Measurements from ENCODE around the gene STX16.

STX16 gene

DNA sequence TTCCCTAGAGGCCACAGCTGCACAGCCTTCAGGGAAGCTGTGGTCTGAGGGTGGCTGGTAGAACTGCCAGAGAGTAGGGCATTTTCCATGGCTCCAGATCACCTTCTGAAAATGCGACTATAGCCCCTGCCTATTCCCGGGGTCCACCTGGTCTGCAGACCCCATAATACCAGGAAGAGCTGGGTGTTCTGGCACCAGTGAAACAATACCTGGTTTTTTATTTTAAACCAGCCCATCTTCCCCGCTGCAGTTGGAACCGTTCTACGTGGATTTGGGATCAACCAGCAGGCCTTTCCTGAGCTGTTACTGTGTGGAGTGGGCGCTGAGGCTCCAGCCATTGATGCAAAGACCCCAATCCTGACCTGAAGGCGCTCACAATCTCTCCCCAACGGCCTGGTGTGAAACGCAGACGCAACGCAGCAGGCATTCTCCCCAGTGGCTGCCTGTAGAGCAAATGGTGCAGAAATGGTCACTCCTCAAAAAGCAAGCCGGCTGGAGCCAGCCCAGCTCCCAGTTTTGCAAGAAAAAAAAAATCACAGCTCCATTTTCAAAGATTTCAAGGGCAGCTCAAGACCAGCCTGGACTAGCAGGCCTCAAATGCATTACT, 52.8 kb downstream of the STX16 start:
- Histone ChIP-seq H3K9me3 (ENCODE audit: control insufficient read depth in 1 of 2, low read length in 2 of 2) (no peaks in the 10 kb centered on the region), H3K4me1 (ENCODE audit: control insufficient read depth in 1 of 2, insufficient read depth in 2 of 2, low read length in 2 of 2) (peaks cover 0 to 4% of the 10 kb centered on the region in 2 donors), H3K36me3 (ENCODE audit: control insufficient read depth in 1 of 2, insufficient read depth in 2 of 2, low read length in 2 of 2) (peaks cover 29 to 71% of the 10 kb centered on the region in 2 donors), H3K27me3 (ENCODE audit: low read depth, low read length) (no peaks in the 10 kb centered on the region), H3K4me3 (ENCODE audit: low read depth in 1 of 2, low read length in 2 of 2) (no peak overlapping the region), H3K27ac (ENCODE audit: low read length) (no peak overlapping the region)

DNA sequence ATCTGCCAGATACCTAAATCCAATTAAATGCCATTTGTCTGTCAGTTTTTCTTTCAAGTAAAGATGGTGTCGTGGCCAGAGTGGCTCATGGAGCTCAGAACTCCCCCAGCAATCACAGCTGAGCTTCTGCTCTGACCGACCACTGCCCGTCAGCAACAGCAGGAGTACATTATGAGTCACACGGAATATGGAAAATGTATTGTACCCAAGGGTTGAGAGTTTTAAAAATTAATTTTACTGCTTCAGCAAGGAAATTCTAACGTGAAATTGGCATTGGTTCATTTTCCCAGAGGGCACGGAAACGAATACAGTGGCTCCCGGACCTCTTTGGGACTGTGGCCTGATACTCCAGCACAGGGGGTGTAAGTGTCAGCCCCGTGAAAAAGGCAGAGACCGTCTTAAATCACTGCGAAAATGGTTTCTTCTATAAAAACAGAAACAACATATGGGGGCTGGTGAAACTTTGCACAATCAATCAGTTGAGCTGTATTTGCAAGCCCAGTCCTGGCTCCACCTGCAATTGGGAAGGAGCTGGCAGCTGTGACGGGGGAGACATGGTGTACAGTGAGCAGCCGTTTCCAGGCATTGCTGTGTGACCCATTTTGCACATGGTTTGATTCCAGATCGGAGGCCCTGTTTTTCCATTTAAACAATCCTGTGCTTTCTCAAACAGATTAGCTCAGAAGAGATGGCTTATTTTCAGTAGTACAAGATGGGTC, 54.3 kb downstream of the STX16 start:
- Histone ChIP-seq H3K4me1 (ENCODE audit: control insufficient read depth in 1 of 2, insufficient read depth in 2 of 2, low read length in 2 of 2) (peaks cover 0 to 4% of the 10 kb centered on the region in 2 donors), H3K9me3 (ENCODE audit: control insufficient read depth in 1 of 2, low read length in 2 of 2) (no peaks in the 10 kb centered on the region), H3K27me3 (ENCODE audit: low read depth, low read length) (no peaks in the 10 kb centered on the region), H3K27ac (ENCODE audit: low read length) (no peak overlapping the region), H3K4me3 (ENCODE audit: low read depth in 1 of 2, low read length in 2 of 2) (no peak overlapping the region), H3K36me3 (ENCODE audit: control insufficient read depth in 1 of 2, insufficient read depth in 2 of 2, low read length in 2 of 2) (peaks cover 28 to 60% of the 10 kb centered on the region in 2 donors)

DNA sequence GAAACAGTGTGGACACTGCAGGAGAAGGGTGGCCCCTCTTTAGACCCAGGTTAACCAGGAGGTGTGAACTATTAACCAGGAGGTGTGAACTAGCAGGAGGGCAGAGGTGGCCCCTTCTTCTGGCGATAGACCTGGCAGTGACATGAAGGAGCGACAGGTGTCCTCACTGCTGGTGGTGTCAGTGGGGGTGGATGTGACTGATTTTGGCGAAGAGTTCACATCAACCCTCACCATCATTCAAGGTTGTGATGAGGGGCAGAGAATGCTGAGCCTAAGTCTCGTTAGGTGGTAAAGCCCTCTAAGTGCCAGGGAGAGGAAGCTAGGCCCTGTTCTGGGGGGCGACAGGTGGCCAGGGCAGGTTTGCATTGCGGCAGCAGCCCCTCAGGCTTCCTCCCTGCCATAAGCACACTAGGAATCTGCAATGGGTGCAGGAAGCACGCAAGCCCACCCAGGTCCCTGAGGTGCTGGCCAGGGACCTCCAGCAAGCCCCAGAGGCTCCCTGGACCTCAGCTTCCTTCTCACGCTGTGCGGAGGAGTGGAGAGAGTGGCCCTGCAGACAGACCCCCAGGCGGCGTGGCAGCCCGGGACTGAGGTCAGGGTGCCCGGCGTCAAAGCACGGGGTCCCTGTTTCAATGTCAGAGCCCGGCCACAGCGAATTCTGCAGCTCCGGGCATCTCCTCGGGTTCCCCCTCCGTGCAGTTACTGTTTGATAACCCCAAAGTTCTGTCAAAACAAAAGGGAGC, 55.2 kb downstream of the STX16 start:
- Histone ChIP-seq H3K4me1 (ENCODE audit: control insufficient read depth in 1 of 2, insufficient read depth in 2 of 2, low read length in 2 of 2) (peaks cover 0 to 4% of the 10 kb centered on the region in 2 donors), H3K4me3 (ENCODE audit: low read depth in 1 of 2, low read length in 2 of 2) (no peak overlapping the region), H3K36me3 (ENCODE audit: control insufficient read depth in 1 of 2, insufficient read depth in 2 of 2, low read length in 2 of 2) (peaks cover 26 to 54% of the 10 kb centered on the region in 2 donors), H3K9me3 (ENCODE audit: control insufficient read depth in 1 of 2, low read length in 2 of 2) (no peaks in the 10 kb centered on the region), H3K27me3 (ENCODE audit: low read depth, low read length) (no peaks in the 10 kb centered on the region), H3K27ac (ENCODE audit: low read length) (no peak overlapping the region)

DNA sequence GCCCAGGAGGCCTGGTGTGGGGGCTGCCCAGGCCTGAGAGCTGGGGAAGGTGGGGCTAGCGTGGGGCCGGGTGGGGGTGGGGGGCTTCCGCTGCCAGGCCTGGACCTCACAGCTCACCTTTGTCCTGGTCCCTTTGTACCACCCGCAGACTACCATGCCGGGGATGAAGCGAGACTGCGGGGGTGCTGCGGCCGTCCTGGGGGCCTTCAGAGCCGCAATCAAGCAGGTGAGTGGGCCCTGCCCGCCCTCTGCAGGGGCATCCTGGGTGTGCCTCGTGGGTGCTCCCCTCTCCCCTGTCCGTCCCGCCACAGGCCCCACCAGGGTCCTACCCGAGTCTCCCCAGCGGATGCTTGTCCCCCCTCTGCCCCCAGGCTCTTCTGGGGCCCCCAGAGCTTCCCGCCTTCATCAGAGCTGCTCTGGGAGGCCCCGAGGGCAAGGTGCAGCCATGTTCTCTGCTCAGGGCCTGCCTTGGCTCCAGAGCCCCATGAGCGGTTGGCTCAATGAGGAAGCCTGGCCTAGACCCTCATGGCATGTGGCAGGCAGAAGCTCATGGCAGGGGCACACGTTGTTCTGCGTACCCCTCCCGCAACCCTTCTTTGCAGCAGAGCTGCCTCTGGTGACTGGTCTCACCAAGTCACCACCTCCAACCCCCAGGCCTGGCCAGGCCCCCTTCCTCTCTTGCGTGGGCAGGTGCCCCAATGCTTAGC, 56.0 kb downstream of the STX16 start:
- Histone ChIP-seq H3K9me3 (ENCODE audit: control insufficient read depth in 1 of 2, low read length in 2 of 2) (no peaks in the 10 kb centered on the region), H3K36me3 (ENCODE audit: control insufficient read depth in 1 of 2, insufficient read depth in 2 of 2, low read length in 2 of 2) (peaks cover 20 to 46% of the 10 kb centered on the region in 2 donors), H3K4me1 (ENCODE audit: control insufficient read depth in 1 of 2, insufficient read depth in 2 of 2, low read length in 2 of 2) (peaks cover 0 to 4% of the 10 kb centered on the region in 2 donors), H3K27me3 (ENCODE audit: low read depth, low read length) (no peaks in the 10 kb centered on the region), H3K27ac (ENCODE audit: low read length) (no peak overlapping the region), H3K4me3 (ENCODE audit: low read depth in 1 of 2, low read length in 2 of 2) (no peak overlapping the region)

DNA sequence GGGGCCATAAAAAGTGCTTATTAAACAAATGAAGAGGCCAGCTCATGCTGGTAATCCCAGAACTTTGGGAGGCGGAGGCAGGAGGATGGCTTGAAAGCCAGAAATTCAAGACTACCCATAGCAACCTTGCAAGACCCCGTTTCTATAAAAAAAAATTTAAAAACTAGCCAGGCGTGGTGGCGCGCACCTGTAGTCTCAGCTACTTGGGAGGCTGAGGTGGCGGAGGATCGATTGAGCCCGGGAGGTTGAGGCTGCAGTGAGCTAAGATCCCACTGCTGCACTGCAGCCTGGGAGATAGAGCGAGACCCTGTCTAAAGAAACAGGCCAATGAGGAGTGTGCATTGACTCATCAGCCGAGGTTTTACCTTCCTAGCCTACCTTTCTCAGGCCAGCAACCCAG, 56.7 kb downstream of the STX16 start:
- H3K36me3 ChIP-seq (ENCODE audit: control insufficient read depth in 1 of 2, insufficient read depth in 2 of 2, low read length in 2 of 2) = peaks cover 14 to 47% of the 10 kb centered on the region in 2 donors
- H3K27ac ChIP-seq (ENCODE audit: low read length) = no peak overlapping the region
- H3K4me3 ChIP-seq (ENCODE audit: low read depth in 1 of 2, low read length in 2 of 2) = no peak overlapping the region
- no peaks in the 10 kb centered on the region for H3K9me3 ChIP-seq (ENCODE audit: control insufficient read depth in 1 of 2, low read length in 2 of 2)
- peaks cover 0 to 4% of the 10 kb centered on the region in 2 donors for H3K4me1 ChIP-seq (ENCODE audit: control insufficient read depth in 1 of 2, insufficient read depth in 2 of 2, low read length in 2 of 2)
- no peaks in the 10 kb centered on the region for H3K27me3 ChIP-seq (ENCODE audit: low read depth, low read length)

DNA sequence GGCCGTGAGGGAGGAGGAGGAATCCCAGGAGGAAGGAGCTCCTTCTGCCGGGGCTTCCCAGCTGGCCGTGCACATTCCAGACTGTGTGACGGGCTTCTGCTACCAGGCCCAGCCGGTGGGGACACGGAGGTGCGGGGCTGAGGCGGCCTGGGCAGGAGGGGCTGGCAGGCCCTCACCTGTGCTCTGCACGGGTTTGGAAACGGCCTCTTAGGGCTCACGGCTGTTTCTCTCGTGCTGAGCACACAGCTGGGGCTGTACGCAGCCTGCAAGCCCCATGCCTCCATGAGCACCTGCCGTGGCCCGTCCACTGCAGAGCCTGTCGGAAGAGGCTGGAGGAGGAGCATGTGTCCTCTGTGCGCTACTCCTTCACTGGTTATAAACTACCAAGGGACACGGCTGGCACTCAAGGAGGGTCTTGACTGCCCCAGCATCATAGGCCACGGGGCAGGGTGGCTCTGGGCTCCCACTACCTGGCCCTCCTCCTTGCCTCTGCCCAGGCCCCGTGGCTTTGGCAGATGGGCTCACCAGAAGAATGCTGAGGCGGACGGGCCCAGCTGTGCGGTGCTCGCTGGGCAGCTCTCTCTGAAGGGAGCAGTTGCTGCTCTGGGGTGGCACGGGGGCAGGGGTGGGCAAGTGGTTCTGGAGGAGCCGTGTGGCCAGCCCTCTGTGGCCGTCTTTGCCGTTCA, 57.3 kb downstream of the STX16 start:
- H3K9me3 ChIP-seq (ENCODE audit: control insufficient read depth in 1 of 2, low read length in 2 of 2) = no peaks in the 10 kb centered on the region
- no peak overlapping the region for H3K27ac ChIP-seq (ENCODE audit: low read length)
- H3K27me3 ChIP-seq (ENCODE audit: low read depth, low read length) = no peaks in the 10 kb centered on the region
- peaks cover 9 to 40% of the 10 kb centered on the region in 2 donors for H3K36me3 ChIP-seq (ENCODE audit: control insufficient read depth in 1 of 2, insufficient read depth in 2 of 2, low read length in 2 of 2)
- H3K4me1 ChIP-seq (ENCODE audit: control insufficient read depth in 1 of 2, insufficient read depth in 2 of 2, low read length in 2 of 2) = peaks cover 0 to 4% of the 10 kb centered on the region in 2 donors
- H3K4me3 ChIP-seq (ENCODE audit: low read depth in 1 of 2, low read length in 2 of 2) = no peak overlapping the region

DNA sequence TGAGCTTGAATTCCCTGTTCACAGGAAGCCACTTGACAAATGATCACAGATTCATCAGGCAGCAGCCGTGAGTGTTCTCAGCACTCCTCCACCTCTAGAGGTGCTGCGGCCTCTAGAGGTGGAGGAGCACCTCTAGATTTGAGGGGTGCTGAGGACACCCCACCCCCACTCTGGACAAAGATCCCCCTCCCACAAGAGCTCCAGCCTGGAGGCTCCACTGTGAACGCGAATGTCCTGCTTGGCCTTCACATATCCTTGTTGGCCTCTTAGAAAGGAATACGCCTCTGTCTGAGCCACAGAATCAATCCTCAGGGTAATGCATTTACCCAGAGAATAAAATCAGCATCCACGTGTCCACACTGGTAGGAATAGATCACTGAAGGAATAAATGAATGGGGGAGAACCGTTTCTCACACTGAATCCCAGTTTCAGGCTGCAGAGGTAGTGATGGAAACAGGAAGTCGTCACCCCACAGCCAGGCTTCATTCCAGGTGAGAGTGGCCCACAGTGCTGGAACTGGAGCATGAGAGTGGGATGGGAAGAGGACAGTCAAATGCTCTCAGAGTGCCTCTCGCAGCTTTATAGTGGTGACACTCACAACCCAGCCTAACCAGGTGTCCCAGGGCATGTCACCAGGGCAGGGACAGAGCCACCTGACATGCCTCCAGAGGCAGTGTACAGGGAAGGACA, 58.1 kb downstream of the STX16 start:
- Histone ChIP-seq H3K4me1 (ENCODE audit: control insufficient read depth in 1 of 2, insufficient read depth in 2 of 2, low read length in 2 of 2) (peaks cover 0 to 4% of the 10 kb centered on the region in 2 donors), H3K9me3 (ENCODE audit: control insufficient read depth in 1 of 2, low read length in 2 of 2) (no peaks in the 10 kb centered on the region), H3K27ac (ENCODE audit: low read length) (no peak overlapping the region), H3K27me3 (ENCODE audit: low read depth, low read length) (no peaks in the 10 kb centered on the region), H3K4me3 (ENCODE audit: low read depth in 1 of 2, low read length in 2 of 2) (no peak overlapping the region), H3K36me3 (ENCODE audit: control insufficient read depth in 1 of 2, insufficient read depth in 2 of 2, low read length in 2 of 2) (peaks cover under 1 to 33% of the 10 kb centered on the region in 2 donors)

DNA sequence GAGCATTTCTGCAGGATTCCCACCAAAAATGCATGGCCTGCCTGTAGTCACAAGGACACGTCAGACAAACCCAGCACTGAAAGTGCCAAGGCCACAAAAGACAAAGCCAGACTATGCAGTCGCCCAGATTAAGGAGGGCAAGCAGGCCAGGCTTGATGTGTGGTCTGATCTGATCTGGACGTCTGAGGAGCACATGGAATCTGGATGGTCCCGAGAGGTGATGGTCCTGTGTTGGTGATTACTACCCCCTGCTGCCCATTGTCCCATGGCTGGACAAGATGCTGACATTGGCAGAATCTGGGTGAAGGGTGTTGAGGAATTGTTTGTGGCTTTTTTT, 58.6 kb downstream of the STX16 start:
- Histone ChIP-seq H3K4me1 (ENCODE audit: control insufficient read depth in 1 of 2, insufficient read depth in 2 of 2, low read length in 2 of 2) (peaks cover 0 to 4% of the 10 kb centered on the region in 2 donors), H3K36me3 (ENCODE audit: control insufficient read depth in 1 of 2, insufficient read depth in 2 of 2, low read length in 2 of 2) (peaks cover 0 to 30% of the 10 kb centered on the region in 2 donors), H3K27ac (ENCODE audit: low read length) (no peak overlapping the region), H3K27me3 (ENCODE audit: low read depth, low read length) (no peaks in the 10 kb centered on the region), H3K4me3 (ENCODE audit: low read depth in 1 of 2, low read length in 2 of 2) (no peak overlapping the region), H3K9me3 (ENCODE audit: control insufficient read depth in 1 of 2, low read length in 2 of 2) (no peaks in the 10 kb centered on the region)

DNA sequence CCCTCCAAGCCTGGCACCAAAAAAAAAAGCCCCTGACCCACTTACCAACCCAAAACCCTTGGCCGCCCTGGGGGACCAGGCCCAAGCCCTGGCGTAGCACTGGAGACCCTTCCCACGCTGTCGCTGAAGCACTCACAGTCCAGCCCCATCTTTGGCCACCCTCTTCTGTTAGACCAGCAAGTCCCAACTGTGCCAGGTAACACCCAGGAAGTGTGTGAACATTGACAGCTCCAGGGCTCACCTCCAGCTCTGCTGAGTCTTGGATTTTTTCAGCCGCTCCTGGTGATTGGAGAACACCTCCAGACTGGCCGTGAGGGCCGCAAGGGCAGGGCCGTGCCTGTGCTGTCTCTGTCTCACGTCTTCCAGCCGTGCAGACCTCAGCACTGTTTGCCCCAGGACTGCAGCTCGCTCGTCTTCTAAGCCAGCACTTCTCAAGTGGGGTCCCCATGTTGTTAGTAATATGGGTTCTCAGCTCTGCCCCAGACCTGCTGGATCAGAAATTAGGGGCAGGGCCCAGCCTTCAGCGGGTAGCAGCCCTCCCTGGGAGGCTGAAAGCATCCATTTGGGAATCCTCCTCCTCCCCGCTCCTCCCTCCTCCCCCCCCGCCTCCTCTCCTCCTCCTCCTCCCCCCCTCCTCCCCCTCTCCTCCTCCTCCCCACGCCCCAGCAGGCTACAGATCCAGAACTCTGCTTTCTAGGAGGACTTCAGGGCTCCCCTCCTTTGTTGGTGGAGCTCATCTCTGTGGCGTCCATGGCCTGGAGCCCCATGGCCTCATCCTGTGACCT, 59.6 kb downstream of the STX16 start:
- peaks cover 0 to 4% of the 10 kb centered on the region in 2 donors for H3K4me1 ChIP-seq (ENCODE audit: control insufficient read depth in 1 of 2, insufficient read depth in 2 of 2, low read length in 2 of 2)
- H3K27ac ChIP-seq (ENCODE audit: low read length) = no peak overlapping the region
- no peak overlapping the region for H3K4me3 ChIP-seq (ENCODE audit: low read depth in 1 of 2, low read length in 2 of 2)
- no peaks in the 10 kb centered on the region for H3K9me3 ChIP-seq (ENCODE audit: control insufficient read depth in 1 of 2, low read length in 2 of 2)
- peaks cover 0 to 31% of the 10 kb centered on the region in 2 donors for H3K36me3 ChIP-seq (ENCODE audit: control insufficient read depth in 1 of 2, insufficient read depth in 2 of 2, low read length in 2 of 2)
- no peaks in the 10 kb centered on the region for H3K27me3 ChIP-seq (ENCODE audit: low read depth, low read length)

Data from muscle layer of duodenum (tissue), 2 donors.